Activated naive CD4-positive, alpha-beta T cell treated with Interleukin-2 at 50 U/mL for 16 hours (primary cell): Measurements from ENCODE around the gene GBE1.
"Not testable (repeated sequence)": the region's sequence is repeated elsewhere in the genome, so short reads cannot be mapped to it uniquely, and the experiment has no call there.

Source experiments
- DNase-seq: peaks from one replicate; pipeline ENCODE4 v3.0.0-alpha.2; 2020

GBE1 gene

DNA sequence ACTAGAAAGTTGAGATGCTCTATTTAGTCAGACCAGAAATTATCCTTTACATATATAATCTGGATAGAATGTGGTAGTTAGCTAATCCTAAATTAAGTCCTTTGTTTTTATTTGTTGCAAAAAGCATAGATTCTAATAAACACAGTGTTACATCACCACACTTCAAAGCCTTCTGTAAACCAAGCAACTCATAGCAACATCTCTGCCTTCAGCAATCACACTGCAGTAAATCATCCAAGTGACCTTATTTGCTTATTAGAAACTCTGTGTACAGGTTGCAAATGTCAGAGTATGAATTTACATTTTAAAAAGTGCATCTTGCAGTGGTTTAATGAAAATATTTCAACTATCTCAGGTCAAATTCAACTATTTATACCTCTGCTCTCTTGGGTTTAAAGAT lies 242.5 kb downstream of the GBE1 start:
- no peak for DNase-seq

DNA sequence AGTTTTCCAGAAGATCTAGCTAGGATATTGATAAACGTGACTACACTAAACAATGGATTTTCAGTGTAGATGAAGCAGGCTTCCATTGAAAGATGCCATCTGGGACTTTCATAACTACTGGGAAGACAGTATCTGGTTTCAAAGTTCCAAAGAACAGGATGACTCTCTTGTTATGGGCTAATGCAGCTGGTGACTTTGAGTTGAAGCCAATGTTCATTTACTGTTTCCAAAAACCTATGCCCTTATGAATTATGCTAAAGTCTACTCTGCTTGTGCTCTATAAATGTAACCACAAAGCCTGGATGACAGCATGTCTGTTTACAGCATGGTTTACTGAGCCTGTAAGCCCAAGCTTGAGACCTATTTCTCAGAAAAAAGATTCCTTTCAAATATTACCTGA lies 245.4 kb downstream of the GBE1 start:
- DNase-seq: no peak

DNA sequence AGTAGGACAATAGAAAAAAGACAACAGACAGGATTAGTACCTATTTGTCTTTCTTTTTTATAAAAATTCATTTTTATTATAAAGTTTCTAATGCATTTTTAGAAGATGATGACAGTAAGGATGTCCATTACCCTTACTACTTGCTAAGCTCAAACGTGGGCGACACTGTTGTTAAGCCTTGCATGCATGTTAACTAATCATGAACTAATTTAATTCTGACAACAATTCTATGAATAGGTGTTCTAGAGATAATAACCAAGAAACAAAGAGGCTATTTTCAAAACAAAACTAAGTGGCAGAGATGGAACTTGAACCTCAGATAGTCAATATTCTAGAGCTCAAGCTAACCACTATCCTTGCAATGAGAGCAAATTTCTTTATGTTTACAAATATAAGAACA lies 247.9 kb downstream of the GBE1 start:
- DNase-seq: no peak

DNA sequence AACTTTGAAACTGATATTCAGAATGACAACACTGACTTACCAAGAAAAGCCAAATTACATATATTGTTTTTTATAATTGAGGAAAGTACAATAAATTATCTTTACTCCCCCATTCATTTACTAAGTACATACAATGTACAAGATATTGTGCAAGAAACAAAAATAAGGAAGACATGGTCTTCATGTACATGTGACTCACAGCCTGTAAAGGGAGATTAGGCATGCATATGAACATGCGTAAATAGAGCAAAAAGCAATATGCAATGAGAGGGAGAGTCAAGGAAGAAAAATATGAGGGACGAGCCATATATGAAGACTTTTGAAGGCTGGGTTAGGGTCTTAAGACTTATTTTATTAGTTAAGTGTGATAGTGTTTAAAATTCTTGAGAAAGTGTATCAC lies 258.4 kb downstream of the GBE1 start:
- no peak for DNase-seq

DNA sequence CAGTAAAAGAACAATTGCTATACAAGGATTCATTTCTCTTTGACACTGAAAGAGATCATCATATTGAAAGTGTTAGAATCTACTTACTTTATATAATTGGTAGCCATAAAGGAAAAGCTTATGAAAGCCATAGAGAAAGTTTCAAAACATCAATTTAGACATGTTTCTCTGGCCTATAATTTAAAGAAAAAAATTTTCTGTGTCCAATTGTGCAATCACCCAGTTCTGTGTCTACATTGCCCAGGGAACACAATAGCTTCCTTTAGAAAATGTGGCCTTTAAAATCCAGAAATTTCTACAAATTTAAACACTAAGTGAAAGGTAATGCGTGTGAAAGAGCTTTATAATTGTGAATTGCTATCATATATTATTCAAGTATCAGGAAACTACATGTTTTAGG lies 259.2 kb downstream of the GBE1 start:
- DNase-seq: no peak

DNA sequence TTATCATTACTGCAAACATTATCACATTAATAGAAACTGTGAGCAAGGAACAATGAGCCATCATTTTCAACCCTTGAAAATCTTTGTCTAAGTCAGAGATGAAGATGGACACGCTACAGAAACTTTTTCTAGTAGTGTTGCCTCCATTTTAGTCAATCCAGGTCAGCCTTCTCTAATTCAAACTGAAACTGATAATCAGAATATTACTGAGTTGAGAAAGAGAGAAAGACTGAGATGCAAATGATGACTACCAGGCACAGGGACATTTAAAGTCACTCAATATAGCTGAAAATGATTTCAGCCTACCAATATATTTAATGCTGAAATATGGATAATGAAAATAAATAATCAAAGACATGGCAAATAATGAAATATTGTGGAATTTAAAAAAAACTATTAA lies 261.4 kb downstream of the GBE1 start:
- no peak for DNase-seq

DNA sequence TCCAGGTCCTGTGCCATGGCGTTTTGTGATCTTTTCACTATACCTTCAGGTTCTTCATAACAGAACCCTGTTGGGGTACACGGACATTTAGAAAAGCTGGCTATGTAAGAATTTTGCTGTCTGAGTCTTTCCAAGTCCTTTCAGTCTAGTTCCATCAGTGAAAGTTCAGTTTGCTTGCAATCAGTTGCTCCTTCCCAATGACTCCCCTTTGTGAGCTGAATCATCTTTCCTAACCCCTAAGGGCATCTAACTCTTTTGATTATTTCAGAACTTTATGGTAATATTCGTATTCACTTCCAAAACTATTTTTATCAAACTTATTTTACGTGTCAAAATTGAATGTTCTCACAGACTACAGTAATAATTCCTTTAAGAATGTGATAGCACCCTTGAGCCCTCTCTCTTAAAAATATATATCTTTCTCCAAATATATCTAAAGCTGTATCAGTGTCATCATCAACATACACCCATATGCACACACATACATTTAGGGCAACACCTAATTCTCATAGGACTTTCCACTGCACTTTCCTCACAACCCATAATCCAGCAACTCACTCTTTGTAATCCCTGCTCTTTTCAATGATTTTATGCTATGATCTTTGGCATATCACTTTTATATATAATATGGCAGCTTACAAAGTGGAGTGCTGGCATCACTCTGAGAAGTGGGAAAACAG lies 263.7 kb downstream of the GBE1 start:
- DNase-seq: no peak

DNA sequence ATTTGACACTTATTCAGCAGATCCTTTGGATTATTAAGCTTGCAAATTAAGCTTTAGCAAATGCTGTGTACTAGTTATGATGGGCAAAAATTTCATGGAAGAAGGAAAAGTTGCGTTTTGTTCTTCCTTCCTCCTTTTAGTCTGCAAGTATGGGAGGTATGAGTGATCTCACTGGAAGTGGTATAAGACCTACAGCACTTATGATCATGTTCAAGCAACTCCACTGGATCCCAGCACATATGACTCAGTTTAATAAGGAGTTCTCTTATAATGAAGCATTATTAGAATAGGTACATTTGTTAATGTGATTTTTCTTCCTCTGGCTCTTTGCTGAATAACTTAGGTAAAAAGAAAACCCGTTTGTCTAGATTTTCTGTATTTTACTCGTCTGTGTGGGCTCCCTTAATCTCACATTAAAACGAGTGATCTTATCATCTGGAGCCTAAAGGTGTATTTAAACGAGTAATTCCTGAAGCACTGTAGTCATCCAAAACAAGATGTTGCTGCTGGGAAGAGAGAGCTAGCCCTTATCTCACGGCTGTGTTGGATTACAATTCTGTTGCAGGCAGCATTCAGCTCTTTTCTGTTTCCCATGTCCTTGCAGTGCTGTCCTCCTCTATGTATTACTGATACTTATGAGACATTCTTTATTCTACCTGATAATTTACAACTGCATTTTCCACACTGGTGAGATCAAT lies 264.9 kb downstream of the GBE1 start:
- DNase-seq: no peak

DNA sequence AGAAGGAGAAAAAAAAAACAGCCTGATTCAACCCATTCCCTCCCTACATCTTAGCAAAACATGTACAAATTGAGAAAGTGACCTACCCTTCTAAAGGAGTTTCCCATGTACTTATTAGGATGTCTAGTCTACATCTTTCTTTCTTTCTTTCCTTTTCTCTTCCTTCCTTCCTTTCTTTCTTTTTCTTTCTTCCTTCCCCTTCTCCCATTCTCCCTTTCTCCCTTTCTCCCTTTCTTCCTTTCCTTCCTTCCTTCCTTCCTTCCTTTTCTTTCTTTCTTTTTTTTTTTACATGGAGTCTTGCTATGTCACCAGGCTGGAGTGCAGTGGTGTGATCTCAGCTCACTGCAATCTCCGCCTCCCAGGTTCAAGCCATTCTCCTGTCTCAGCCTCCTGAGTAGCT lies 269.0 kb downstream of the GBE1 start:
- not testable (repeated sequence) for DNase-seq

DNA sequence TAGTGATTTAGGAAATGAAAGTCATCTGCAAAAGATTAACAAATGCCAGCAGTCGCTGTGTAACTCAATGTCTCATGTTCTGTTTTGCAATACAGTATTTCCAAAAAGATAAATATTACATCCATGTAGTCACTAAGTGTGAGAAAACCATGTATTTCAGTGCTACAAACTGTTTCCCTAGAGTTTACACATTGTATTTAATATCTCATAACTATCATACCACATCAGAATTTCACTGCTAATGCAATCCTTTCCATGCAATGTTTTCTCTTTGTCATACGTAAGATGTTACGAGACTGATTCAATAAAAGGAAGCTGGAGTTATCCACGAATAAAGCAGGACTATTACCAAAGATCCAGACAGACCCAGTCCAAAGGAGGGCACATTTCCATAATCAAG lies 269.4 kb downstream of the GBE1 start:
- no peak for DNase-seq

DNA sequence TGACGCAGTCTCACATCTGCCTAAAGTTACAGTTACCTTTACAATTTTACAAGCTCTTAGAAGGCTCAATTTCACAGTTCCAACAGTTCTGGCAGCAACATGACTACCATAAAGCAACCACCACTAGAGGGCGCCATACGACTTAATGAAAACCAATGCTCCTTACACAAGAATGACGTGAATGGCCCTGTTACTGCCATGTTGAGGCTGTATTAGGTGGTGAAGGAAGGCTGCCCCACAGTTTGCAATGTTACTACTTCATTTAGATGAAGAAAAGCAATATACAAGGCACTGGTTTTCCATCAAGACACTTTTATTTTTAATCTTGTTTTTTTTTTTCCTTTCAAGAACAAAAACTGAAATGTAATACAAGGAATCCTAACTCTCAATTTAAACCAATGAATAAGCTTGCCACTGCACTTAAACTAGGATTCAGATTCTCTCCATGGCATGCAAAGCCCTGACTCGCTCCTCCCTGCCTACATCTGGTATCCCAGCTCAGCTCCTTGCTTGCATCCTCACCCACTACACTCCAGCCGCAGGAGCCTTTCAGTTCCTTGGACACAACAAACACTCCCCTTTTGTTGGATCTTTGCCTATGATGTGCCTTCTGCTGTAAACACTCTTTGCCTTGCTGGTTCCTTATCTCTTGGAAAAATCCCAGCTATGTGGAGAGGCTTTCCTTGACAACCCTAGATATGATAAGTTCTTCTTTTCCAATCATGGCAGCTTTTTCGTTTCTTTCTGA lies 270.7 kb downstream of the GBE1 start:
- DNase-seq: peak; percentile 69

DNA sequence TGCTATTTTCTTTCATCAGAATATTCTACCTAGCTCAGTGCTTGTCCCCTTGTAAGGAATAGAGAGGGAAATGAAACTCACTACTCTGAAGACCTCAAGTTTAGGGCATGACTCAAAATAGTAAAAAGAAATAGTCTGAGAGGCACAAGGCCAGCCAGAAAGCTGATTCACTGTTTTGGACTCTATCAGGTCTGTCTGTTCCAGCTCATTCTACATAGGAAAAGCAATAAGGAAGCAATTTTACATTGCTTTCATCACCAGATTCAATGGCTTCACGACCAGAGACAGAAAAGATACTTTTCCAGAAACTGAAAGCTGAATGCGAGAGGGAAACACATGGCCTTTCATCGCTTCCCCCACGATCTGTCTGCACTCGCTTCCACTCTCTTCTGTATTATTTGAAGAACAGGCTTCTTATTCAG lies 276.0 kb downstream of the GBE1 start:
- DNase-seq: no peak

DNA sequence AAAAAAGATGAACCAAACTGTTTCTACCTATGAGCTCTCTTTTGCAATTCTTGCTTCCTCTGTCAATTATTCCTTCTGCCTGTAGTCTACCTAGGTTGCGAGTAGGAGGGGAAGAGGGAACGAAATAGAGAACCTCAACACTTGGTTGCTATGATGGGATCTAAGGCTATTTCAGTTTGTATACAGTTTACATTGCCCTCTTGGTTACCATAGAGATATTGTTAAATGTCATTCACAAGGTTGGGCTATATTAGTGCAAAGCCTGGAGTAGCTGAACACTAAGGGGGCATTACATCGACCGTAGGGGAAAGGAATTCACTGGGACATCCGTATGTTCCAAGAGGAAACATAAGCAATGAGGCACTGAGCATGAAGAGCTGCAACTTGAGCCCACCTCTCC lies 276.9 kb downstream of the GBE1 start:
- DNase-seq: no peak

DNA sequence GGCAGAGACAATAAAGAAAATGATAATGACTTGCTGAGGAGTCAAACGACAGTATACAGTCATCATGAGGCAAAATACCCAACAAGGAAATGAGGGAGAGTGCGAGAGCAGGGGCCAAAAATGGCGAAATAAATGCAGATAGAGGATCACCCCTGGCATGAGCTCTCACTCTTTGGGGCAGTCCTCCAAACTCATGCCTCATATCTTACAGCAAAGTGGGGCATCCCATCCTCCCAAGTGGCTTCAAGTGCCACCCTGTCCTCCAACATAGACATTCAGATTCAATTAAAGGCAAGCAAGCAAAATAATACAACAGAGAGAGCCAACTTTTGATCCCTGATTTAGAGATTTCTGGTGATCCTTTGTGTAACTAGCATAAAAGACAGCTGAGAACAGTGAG lies 278.4 kb downstream of the GBE1 start:
- no peak for DNase-seq

DNA sequence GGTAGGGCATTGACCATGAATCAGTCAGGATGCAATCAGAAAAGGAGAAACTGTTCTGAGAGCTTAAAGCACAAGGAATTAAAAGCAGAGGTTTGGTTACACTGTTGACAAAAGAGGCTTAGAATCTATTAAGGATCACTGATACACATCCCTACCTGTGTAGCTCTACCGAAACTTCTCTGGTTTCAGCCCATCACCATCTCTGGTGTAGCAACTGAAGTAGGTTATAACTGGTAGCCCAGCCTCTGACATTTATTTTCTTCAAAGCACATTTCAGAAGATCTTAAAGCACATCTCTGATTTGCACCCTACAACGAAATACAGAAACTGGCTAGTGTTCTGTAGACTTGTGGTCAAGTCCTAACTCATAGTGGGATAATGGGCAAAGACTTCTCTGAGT lies 283.7 kb downstream of the GBE1 start:
- no peak for DNase-seq

DNA sequence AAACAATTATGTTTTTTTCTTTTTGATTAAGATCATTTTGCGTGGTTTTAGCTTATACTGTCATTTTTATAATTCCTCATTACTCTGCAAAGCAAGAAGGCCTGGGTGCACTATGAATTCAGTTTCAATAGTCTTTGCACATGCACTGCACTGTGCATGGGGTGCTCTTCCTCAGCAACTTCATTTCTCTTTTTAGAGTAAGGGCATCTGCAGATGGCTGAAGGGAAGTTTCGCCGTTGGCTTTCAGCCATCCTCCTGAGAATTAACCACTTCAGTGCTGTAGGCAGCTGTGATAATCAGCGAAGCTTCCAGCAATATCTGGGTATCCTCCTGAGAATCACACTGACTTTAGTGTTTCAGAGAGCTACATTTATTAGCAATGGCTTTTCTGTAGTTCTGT lies 284.8 kb downstream of the GBE1 start:
- no peak for DNase-seq

DNA sequence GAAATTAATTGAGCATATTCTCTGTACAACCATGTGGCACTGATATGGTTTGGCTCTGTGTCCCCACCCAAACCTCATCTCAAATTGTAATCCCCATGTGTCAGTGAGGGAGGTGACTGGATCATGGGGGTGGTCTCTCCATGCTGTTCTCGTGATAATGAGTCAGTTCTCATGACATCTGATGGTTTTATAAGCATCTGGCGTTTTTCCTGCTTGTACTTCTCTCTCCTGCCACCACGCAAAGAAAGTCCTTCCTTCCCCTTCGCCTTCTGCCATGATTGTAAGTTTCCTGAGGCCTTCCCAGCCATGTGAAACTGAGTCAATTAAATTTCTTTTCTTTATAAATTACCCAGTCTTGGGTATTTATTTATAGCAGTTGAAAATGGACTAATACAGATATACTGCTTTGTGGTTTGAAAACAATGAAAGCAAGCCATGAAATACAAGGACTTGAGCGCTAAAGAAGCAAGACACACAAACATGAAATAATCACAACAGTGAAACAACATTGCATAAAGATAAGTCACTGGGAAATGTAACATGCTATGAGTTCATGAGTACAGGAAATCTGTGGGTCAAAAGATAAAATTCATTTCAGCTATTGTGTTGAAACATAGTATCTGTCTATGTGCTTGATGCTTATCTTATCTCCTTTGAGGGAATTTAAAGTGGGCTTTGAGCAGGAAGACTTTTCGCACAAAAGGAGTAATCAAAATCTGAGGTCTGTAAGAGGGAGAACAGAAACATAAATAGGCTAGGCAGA lies 288.7 kb downstream of the GBE1 start:
- no peak for DNase-seq

DNA sequence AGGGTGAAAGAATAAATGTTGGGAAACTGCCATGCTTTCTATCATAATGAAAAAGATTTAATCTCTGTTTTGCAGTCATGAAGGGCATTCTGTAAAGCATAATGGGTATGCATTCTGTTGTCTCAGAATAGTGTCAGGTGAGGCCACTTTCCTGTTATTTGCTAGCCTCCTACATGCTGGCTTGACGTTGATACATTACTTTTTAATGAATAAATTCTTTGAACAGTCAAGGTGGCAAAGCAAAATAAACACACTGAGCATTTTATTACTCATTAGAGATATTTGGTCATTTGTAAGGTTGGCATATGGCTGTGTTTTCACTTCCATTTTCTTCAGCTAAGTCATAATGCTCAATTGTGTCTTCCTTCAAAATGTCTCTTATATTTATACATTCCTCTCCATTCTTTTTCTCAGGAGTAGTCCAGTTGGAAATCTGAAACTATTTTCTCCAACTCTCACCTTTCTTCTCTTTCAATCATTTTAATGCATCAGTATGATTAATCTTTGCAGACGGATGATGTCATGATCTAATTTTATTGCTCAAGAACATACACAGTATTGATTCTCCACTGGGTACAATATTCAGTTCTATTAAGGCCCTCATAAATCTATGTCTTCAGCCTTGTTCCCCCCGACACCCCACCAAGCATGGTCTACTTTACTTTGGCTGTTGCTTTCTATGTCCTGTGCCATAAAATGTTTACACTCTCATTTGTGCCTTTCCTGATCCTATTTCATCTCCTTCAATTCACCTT lies 290.7 kb downstream of the GBE1 start:
- no peak for DNase-seq

DNA sequence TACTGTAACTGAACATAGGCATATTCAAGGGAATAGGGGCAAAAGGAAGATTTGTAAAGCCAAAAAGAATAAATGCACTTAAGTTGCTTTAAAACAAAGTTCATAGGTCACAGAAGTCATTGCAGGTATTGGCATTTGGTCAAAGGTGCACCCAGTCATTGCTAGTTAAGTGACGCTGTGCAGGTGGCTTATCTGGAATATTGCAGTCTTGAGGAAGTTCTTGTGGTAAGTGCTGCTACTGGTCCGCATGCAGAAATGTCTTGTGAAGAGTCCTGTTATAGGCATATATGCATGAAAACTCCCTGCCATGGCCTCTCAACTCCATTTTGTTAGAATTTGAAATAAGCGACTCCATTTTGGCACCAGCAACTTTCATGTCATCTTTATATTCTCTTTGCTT lies 293.1 kb downstream of the GBE1 start:
- DNase-seq: no peak

DNA sequence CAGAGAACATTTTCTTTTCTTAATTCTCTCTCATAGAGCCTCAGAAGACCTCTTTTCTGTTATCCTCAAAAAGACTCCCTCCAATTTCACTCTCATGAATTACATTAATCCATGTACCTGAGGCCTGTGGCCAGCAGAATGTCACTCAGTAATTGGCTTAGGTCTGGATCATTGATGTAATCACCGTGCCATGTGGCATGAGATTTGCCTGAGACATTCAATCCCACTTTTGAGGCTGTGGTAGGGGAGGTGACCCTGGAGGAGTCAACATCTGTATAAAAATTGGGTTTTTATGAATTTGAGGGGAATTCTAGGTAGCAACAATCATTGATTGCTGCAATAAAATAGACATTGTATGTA lies 295.3 kb downstream of the GBE1 start:
- DNase-seq: no peak

DNA sequence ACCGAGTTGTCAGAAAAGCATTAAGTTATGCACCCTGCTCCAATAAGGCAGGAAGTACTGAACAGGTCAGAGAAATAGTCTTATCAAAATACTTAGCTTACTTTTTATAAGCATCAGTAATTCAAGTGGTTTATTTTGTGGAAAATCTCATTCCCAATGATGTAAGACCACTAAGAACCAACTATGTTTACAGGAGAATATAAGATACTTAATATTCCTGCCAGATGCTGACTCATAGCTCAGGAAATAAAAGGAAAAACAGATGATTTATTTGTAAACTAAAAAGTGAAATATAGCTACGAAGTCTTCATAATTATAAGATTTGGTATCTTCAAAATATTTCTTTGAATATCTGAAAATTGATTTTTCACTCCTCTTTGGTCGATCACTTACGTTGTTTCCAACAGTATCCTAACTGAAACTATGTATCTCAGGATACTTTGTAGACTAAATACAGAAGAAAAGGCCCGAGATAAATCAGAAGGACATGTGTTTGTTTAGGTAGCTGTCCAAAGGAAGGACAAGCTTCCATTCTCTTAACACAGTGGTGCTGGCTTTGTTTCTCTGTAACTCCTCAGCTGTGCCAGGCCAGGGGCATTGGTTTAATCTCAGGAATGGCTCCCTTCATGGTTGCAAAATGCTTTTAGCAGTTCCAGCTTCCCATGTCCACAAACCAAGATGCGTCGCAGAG lies 295.8 kb downstream of the GBE1 start:
- no peak for DNase-seq

DNA sequence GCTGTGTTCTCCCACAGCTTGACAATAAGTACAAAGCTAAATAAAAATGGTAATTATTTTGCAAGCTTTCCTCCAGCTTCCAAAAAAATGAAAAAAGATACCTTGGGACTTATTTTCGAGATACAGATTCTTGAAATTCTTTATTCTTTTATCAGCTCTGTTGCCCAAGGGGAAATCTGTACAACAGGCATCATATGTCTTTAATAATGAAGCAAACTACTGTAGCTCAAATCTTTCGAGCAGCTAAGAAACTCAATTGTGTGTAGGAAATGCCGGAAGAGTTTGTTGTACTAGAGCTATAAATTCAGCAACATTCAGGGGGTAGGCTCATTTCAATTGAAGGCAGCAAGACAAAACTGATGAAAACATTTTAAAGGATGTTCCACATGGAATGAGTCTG lies 297.7 kb downstream of the GBE1 start:
- DNase-seq: no peak
